ENCODE results near the gene LRRC2. TPM values are rescaled to one million over a fixed set of nuclear protein-coding genes. Genes with fewer than 3 reads are reported as not detected.

LRRC2 gene
- total RNA-seq, 1 experiment from 2014 or later: 0.86 TPM

GRCh38 chr3:46482632-46483350 lies 83.3 kb downstream of the LRRC2 start:
- DNase-seq (ENCODE audit: low read depth): peak; percentile 78

DNA sequence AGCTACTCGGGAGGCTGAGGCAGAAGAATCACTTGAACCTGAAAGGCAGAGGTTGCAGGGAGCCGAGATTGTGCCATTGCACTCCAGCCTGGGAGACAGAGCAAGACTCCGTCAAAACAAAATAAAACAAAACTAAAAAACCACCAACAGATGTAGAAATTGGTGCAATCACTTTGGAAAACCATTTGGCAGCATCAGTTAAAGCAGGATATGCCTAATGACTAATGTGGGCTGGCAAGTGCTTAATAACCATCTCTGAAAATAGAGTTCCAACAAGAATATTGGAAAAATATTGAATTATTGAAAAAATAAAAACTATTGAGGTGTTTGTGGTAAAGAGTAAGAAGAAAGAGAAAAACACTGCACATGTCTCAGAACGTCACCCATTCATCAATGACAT lies 84.5 kb downstream of the LRRC2 start:
- peak; percentile 67 for DNase-seq (ENCODE audit: low read depth)

GRCh38 chr3:46480491-46481195 lies 85.5 kb downstream of the LRRC2 start:
- DNase-seq (ENCODE audit: low read depth): no peak

- no peak for DNase-seq (ENCODE audit: low read depth)
These were observed 86.4 kb downstream of the LRRC2 start for GRCh38 chr3:46479696-46480095.

DNA sequence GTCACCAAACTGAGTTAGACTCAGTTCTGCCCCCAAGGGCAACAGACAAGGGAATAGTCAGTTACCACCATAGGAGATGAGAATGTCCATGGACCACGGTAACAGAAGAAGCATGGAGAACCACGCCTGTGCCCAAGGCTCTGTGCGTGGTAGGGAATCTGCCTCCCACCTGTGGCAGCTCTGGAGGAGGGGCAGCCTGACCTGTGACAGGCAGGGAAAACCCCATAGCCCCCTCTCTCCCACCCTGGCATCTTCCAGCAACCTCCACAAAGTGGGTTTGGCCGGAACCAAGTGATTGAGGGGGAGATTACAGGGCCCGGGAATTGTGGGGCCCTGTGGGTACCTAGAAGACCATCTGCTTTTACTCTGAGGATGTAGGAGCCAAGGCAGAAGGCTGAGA lies 87.1 kb downstream of the LRRC2 start:
- no peak for DNase-seq (ENCODE audit: low read depth)

GRCh38 chr3:46478341-46478740 lies 87.8 kb downstream of the LRRC2 start:
- no peak for DNase-seq (ENCODE audit: low read depth)

DNA sequence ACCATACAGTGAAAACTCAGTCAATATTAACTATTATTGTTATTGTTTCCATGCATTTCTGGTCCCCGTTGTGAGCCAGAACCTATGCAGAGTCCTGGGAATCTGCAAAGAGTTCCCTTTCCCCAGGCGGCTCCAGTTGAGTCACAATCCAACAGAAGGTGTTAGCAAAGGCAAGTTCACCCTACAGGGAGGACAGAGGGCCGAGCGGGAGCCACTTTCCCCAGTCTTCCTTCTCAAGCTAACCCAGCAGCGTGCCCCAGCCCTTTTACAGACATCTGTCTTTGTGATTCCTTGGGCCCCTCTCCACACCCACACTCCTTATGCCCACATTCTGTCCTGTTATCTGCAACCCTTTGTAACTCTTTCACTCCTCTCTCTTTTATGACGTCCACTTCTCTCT lies 88.3 kb downstream of the LRRC2 start:
- no peak for DNase-seq (ENCODE audit: low read depth)

DNA sequence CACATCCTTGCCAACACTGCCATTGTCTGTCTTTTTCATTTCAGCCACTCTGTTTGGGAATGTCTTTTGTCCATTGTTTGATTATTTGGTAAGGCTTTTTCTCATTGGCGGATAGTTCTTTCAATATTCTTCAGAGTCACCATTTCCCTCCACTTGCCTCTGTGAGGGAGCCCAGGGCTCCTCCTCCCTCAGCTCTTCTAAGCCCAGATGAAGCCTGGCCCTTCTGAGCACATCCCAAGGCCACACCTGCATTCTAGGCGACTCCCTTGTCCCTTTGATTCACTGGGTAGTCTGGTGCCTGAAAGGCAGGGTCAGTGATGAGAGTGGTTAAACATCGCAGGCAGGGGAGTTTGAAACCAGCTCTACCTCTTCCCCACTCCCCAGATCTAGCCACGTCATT lies 89.0 kb downstream of the LRRC2 start:
- no peak for DNase-seq (ENCODE audit: low read depth)

DNA sequence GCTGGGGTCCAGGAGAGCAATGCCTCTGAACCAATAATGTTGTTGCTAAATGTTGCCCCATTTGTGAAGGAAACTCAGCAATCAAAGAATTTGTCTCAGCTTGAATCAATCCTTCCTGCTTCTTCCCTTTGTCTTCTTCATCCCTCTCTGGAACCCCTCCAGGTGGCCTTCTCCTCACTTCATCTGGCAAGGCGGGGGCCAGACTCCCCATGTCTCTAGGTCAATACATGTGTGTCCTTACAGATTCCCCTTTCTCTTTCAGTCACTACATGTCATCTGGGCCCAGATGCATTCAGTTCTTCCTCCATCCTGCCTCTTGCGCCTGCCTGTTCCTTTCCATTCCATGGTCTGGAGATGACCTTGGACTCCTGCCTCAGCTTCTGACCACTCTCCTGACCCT lies 93.4 kb downstream of the LRRC2 start:
- no peak for DNase-seq (ENCODE audit: low read depth)

GRCh38 chr3:46471371-46471914 lies 94.7 kb downstream of the LRRC2 start:
- DNase-seq (ENCODE audit: low read depth): no peak

DNA sequence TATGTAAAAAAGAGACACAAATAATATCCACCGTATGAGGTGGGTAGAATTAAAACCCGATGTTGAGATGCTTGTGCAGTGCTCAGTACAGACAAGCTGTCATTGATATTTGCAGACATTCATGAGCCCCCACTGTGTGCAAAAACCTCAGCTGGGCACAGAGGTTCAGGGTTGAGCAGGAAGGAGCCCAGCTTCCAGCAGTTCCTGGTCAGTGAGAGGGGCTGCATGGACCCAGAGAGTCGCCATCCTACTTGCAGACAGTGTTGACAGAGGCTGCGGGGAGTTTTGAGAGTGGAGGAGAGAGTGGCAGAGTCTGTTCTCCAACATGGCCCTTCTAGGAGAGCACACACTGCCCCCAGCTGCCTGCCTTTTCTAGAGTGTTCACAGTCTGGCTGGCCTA lies 95.3 kb downstream of the LRRC2 start:
- no peak for DNase-seq (ENCODE audit: low read depth)

- no peak for DNase-seq (ENCODE audit: low read depth)
These were observed 96.3 kb downstream of the LRRC2 start for GRCh38 chr3:46469680-46470357.

- no peak for DNase-seq (ENCODE audit: low read depth)
These were observed 97.1 kb downstream of the LRRC2 start for GRCh38 chr3:46468753-46469600.

- DNase-seq (ENCODE audit: low read depth): no peak
These were observed 98.5 kb downstream of the LRRC2 start for GRCh38 chr3:46467562-46467961.

DNA sequence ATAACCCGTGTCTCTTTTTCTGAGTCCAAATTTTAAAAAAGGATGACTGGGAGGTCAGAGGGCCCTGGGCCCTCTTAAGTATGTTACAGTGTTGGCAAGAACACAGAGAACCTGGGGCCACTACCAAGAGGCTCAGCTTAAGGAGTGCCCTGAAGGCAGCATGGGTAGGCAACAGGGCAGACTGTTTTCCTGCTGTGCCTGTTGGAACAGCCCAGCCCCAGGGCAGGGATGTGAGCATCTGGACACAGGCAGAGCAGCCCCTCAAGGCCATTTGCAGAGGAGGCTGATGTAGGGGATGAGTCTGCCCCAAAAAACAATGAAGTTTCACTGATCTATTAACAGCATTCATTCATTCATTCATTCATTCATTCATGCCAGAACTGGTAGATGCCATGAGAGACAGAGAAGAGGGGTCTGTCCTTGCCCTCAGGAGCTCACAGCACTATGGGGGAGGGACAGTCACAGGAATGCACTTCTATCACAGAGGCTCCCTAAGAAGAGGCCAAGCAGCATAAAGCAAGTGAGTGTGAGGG lies 99.2 kb downstream of the LRRC2 start:
- DNase-seq (ENCODE audit: low read depth): no peak

- no peak for DNase-seq (ENCODE audit: low read depth)
These were observed 99.8 kb downstream of the LRRC2 start for GRCh38 chr3:46466273-46466672.

Other genes with a start within 250 kb of the LRRC2 start
- gene CCR2, start 212.2 kb downstream of the LRRC2 start, total RNA-seq (2014; rRNA removed): not detected in 2 replicates
- not detected in 2 replicates for gene CCR5, start 195.4 kb downstream of the LRRC2 start, total RNA-seq (2014; rRNA removed)
- 5.3 and 5.4 TPM in 2 replicates for gene CCRL2, start 159.0 kb downstream of the LRRC2 start, total RNA-seq (2014; rRNA removed)
- 0.06 TPM in 1 of 2 replicates, not detected in the other for gene LTF, start 101.4 kb downstream of the LRRC2 start, total RNA-seq (2014; rRNA removed)
- gene RTP3, start 68.3 kb downstream of the LRRC2 start, total RNA-seq (2014; rRNA removed): not detected in 2 replicates
- not detected in 2 replicates for gene FAM240A, start 46.2 kb upstream of the LRRC2 start, total RNA-seq (2014; rRNA removed)
- gene ALS2CL, start 127.4 kb upstream of the LRRC2 start, total RNA-seq (2014; rRNA removed): 0.23 and 0.96 TPM in 2 replicates
- not detected in 2 replicates for gene TMIE, start 135.1 kb upstream of the LRRC2 start, total RNA-seq (2014; rRNA removed)
- gene PRSS50, start 151.6 kb upstream of the LRRC2 start, total RNA-seq (2014; rRNA removed): not detected in 2 replicates

All from LHCN-M2 (cell line).